NK-92 treated with Interleukin-12 subunit alpha and Interleukin-12 subunit beta, amount 100 ng/mL, for 24 hours (cell line): ENCODE data around the gene PTGR3.

Source experiments
- DNase-seq: peaks from one replicate; lab custom pipeline; 2025; lab: John Stamatoyannopoulos, UW

PTGR3 gene, protein sequence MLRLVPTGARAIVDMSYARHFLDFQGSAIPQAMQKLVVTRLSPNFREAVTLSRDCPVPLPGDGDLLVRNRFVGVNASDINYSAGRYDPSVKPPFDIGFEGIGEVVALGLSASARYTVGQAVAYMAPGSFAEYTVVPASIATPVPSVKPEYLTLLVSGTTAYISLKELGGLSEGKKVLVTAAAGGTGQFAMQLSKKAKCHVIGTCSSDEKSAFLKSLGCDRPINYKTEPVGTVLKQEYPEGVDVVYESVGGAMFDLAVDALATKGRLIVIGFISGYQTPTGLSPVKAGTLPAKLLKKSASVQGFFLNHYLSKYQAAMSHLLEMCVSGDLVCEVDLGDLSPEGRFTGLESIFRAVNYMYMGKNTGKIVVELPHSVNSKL

DNA sequence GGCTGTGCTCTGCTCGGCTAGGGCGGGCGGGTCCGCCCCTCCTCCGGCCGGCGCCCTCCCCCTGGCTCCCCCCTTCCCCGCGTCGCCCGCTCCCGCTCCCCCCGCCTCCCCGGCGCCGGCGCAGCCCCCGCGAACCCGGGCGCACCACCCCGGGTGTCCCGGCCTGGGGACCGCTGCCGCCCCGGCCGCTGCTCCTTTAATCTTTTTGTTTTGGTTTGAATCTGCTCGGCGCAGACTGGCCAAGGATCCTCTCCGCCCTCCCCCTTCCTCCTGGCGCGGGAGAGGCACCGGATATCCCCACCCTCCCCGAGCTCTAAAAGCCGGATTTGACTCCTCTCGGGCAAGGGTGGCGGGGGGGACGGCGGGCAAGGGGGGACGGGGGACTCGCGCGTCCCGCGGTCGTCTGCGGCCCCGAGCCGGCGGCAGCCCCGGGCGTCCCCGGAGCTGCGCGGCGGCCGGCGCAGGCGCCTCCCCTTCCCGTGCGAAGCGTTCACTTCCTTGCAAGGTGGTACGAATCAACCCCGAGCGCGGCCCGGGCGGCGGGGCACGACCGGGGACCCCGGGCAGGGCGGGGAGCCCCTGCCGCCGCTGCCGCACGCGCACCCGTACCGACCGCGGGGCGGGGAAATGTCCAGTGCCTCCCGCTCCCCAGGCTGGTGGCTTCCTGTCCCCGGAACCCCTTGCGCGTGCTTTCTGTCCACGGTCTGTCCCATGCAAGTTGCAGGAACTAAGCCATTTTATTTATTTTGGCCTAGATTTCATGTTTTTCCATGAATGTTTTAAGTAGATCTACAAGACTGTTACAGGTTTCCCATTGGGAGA is at the start of gene PTGR3:
Gene PTGR3, minus strand, starts transcription at position 11 of the 822 bp plus-strand sequence. CDS start 81 bp downstream, outside the sequence.
- peak; percentile 80 for DNase-seq

DNA sequence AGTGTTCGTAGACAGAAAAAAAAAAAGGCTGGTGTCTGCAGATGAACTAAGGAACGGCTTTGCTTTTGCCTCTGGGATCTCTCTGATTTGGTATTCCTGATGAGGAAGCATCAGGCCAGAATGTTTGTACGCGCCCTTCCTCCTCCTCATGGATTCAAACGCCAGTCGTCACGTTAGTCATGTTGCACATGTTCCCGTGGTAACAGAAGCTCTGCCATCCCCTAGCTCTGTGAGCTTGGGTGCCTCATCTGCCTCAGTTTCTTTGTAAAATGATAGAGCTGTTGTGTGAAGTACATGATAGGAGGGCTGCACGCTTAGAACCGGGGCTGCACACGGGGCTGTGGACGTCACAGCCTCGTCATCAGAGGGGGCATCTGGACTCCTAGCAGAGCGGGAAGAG is 48.7 kb upstream of the PTGR3 start:
- DNase-seq: no peak

DNA sequence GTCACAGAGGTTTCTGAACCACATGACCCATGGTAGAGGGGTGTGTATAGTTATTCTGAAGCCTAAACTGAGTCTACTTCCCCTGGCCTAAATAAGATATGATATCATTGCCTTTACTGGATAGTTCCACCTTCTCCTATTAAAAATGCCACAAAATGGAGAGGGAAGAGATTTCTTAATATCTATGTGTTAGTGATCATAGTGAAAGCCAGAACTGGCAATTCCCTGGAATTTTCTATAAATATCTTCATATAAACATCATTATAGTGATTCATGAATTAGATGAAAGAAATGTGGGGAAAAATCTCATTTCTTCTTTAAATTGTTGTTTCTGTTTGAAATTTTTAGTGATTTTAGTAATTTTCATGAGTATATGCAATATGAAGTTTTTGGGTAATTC is 47.4 kb upstream of the PTGR3 start:
- DNase-seq: no peak

DNA sequence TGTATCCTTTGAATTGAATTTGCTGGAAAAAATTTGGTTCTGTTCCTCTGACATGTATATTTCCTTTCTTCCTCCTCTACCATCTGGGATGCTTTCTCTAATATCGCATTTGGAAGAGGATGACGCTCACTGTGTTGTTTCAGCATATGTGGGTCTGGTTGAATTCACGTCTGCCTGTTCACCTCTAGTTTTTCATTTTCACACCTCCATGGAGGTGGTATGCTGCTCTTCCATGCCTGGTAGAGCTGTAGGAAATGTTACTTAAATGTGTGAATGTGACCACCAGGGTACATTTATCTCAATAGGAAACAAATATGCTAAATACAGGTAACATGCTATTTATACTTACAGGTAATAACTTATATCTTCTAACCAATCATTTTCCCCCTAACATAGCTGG is 46.2 kb upstream of the PTGR3 start:
- DNase-seq: no peak

DNA sequence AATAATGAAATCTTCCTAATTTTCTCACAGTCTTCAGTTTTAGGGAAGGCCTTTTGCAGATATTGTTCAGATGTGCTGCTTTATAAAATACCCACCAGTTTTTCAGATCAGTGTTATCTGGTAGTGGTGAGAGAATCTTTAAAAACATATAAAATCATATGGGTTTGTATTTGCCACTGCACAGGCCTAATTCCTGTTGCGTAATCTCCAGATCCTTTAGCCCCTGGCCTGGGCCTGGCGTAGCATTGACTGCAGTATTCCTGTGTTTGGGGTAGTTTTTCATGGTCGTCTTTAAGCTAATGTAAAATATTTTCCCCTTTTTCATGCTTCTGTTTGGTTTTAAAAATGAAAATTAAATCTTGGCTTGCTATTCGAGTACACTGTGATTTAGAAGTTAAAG is 44.8 kb upstream of the PTGR3 start:
- no peak for DNase-seq

DNA sequence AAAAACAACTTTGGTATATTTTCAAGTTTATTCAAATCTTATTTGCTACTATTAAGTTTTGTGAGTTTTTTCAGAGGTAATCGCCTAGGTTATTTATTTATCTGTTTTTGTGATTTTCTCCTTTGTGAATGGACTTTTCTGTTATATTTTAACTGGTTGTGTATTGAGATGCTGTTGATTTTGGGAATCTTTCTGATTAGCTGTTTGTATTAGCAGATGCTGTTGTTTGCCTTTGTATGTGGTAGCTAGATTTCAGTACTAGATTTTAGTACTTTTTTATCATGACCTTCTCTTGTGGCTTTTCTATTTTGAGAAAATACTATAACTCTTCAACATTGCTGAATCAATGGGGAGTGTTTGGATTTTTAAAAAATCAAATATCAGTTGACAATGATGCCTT is 44.1 kb upstream of the PTGR3 start:
- DNase-seq: no peak

DNA sequence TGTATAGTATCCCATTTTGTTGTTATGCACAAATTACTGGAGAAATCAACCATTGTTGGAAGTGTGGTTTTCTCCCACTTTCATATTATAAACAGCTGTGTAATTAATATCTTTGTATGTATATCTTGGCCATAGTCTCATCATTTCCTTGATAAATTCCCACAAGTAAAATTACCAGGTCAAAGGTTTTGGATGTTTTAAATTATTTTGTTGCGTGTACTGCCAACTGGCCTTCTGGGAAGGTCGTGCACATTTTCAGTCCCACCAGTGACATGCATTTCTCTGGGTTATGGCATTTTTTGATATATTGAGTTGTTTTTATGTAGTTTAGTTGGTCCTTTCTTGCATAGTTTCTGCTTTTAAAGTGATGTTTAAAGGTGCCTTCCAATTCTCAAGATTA is 43.2 kb upstream of the PTGR3 start:
- DNase-seq: no peak

DNA sequence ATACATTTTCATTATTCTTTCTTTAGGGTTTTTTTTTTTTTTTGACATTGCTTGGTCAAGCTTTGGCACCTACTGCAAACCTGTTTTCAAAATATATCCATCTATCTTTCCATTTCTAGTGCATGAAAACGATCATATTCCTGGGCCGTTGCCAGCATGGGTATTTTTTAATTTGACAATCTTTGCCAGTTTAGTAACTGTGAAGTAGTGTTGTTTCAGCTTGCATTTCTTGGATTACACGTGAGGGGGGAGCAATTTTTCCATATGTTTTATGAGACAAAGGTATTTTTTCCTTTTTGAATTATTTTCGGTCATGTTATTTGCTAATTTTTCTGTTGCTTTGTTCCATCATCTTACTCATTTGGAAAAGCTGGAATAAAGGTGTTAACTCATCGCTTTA is 42.5 kb upstream of the PTGR3 start:
- DNase-seq: no peak

DNA sequence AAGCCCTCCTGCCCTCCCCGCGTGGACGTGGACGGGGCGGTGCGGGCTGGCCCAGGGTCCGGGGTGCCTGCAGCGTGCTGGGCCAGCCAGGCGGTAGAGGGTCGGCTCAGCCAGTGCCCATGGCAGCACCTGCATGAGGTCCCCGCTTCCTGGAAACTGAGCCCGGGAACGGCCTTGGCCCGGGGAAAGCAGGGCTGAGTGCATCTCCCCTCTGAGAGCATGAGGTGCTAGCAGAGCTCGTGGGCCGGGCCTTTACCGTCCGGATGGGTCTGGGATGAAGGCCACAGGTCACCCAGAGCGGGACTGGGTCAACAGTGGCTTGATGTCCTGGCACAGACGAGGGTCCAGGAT is 41.5 kb upstream of the PTGR3 start:
- no peak for DNase-seq

DNA sequence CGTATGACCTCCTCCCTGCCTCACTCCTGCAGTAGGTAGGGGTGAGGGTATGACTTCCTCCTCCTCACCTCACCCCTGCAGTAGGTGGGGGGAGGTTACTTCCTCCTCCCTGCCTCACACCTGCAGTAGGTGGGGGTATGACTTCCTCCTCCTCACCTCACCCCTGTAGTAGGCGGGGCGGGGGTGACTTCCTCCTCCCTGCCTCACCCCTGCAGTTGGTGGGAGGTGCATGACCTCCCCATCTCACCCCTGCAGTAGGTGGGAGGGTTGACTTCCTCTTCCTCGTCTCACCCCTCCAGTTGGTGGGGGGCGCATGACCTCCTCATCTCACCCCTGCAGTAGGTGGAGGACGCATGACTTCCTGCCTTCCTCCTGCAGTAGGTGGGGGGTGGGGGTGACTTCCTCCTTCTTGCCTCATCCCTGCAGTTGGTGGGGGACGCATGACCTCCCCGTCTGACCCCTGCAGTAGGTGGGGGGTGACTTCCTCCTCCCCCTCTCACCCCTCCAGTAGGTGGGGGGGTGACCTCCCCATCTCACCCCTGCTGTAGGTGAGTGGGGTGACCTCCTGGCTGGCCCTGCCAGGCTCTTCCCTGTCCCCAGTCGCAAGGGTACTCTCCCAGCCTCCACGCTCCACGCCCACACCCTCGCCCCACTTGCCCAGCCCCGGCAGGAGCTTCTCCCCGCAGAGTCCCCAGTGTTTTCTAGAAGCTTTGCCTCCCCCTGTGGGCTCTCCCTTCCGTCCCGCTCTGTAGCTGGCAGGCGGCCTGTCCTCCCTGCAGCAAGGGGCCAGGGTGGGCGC is 40.9 kb upstream of the PTGR3 start:
- DNase-seq: no peak

DNA sequence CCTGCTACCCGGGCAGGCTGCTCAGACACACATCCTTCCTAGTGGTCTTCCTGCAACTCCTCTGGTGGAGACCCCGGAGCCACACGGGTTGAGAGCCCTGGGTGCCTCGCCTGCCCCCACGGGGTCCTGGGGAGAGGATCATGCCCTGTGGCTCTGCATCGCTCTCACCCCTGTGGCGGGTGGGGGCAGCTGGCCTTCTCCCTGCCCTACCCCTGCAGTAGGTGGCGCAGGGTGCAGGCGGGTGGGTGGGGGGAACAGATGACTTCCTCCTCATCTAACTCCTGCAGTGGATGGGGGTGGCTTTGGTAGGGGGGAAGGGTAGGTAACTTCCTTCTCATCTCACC is 40.2 kb upstream of the PTGR3 start:
- DNase-seq: no peak

DNA sequence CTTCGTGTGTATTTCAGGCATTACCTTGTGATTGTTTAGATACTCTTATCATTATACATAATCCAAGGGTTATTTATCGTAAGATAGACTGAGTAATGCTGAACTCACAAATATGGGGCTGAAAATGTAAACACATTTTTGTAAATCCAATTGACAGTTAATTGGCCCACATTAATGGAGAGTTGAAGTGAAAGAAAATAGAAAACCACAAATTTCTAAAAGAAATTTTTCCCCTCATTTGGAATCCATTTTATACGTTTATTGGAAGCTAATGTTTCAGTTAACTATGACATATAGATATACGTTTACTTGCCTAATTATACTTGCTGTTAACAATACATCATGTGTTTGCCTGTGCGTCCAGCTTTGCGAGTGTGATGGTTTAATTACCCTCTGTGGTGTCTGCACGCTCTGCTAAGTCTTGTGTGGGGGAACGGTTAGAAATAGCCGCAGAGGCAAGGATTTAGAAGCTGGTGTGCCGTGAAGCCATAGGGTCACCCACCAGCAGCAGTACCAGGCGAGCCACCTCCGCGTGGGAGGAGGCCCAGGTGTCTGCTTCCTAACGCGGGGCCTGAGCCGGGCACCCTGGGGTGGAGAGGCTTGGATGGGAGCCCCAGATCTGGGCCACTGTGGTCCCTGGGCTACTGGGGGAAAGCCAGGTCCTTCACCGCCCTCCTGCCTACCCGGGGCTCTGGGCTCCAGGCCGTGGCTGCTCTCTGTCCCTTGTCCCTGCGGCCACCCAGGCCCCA is 39.7 kb upstream of the PTGR3 start:
- DNase-seq: no peak

DNA sequence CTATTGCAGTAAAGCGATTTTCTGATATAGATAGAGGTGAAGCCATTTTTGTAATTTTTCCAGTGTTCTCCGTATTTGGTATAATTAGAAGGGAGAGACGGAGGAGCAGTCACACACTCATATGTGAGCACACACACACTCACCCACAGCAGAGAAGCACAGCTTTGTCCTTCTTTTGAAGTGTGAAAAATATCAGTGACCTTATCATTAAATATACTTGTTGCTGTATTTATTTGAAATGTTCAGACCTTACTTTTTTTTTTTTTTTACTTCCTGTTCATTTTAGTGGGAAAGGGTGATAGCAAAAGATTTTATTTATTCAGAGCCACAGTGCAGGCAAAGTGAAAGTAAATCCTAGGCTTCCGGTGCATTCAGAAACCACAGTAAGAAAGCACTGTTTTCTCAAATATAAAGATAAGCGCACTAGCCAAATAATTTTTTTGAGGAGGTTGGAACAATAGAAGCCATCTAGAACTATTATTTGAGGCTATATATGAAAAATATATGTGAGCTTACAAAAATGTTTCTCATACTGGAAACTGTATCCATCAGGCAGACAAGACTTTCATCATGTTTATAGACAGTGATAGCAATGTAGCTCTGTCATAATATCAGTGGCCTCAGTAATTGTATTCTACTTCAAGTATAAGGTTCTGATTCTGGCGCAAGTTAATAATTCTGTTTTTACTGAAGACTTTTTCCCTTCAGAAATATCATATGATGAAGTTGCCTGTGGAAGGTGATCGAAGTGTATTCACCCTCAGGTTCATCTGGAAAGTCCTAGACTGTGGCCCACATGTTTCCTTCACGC is 38.9 kb upstream of the PTGR3 start:
- DNase-seq: no peak

DNA sequence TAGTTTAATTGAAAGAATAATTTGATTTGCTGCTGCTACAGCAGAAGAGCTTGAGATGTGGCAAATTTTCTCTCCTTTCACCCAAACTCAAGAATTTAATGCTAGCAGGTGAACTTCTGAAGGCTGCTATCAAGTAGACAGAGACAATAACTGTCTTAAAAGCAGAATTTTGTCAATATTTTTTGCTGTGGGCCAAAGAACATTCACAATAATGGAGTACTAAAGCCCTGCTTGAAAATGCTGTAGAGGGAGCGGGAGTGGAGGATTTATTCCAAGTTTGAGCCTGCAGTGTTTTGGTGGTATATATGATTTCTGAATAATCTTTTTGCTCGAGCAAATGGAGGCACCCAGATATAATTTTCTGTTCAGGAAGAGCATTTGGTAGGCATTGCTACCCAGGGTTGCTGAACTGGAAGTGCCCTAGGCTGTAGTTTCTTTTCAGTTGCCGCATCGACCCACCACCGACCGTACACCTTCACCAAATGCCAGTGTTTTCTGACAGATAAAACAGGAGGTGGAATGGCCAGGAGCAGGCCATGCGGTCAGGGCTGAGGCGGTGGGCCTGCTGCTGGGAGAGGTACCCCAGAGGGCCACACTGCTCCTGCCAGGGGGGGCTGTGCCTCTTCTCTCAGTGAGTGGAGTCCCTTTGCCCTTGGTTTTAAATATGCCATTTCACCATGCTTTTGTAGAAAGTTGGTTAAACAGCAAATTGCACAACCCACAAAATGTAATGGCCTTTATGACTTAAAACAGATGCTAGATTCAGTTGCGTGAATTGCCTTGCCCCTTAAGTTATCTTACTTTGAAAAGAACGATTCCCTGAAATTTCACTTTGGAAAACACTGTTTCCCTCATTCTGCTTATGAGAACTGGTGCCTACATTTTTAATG is 38.0 kb upstream of the PTGR3 start:
- DNase-seq: no peak

DNA sequence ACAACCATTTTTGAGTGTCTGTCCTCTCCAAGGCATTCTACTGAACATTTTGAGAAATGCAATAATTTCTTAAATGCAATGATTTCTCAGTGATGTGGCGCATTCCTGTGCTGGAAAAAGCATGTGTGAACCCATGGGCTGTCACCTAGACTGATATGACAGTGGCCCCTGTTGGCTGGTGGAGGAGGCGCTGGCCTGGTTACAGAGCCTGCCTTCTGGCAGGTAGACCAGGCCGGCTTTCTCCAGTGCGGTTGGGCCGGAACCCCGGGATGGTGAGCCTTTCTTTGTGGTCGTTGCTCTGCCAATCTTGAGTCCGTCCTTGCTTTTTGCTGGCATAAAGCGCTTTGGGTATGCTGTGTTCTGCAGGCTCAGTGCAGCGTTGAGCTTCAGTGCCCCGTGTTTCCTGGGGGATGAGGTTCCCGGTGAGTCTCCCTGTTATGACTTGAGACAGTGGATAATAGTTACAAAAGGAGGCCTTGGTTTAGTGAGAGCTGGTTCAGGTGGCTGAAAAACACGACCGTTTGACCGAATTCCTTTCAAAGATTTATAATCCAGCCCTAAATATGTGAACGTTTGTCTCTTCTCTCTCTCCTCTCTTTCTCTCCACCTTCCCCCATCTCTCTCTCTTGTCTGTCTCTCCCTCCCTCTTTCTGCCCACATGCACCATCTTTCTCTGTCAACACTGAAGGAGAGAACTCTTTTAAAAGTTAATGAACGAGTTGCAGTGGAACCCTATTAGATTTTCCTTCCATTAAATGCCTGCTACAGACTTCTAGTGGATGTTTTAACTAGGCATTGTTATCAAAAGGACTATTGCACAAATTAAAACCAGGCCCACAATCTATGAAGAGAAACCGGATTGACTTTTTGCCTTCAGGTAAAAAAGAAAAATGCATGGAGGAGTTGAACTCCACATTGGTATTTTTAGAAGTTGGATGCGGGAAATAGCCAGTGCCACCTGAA is 35.7 kb upstream of the PTGR3 start:
- DNase-seq: no peak

DNA sequence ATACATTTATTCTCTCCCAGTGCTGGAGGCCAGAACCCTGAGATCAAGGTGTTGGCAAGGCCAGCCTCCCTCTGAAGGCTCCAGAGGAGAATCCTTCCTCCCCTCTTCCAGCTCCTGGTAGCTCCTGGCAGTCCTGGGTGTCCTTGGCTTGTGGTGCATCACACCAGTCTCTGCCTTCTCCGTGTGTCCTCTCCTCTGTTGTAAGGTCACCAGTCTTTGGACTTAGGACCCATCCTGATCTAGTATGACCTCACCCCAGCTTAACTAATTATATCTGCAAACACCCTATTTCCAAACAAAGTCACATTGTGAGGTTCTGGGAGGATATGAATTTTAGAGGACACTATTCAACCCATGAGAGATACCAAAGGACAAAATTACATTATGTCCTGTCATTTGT is 32.8 kb upstream of the PTGR3 start:
- DNase-seq: no peak

DNA sequence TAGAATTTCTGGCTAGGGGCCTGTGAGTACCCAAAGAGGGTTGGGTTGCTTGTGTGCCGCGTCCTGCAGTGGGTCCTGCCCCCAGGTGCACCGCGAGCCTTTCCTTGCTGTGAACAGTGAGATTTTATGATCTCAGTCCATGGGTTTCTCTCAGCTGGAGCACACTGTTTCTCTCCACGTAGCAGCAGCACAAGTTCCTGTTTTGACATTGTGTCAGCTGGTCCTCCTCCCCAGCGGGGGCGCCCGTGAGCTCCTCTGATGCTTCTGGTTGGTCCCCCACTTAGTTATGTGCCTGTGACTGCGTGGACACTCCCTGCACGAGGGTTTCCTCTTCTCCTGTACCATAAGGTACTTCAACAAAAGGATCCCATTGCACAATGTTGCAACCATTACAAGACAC is 31.5 kb upstream of the PTGR3 start:
- no peak for DNase-seq

DNA sequence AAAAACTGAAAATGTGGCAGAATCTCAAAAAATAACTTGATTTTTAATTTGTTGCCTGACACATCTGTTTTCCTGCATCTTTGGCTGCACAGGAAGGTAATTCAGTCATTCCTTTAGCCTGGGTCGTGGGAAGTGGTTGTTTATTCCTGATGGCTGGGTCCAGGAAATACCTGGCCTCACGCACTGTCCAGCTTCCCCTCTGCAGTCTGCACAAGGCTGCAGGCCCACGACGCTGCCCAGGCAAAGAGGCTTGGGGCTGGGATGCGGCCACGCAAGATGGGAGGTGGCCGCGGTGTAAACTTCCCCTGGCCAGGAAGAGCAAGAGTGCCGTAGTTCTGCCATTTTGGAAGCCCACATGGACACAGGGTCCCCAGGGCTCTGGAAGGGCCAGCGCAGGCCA is 29.8 kb upstream of the PTGR3 start:
- DNase-seq: no peak

DNA sequence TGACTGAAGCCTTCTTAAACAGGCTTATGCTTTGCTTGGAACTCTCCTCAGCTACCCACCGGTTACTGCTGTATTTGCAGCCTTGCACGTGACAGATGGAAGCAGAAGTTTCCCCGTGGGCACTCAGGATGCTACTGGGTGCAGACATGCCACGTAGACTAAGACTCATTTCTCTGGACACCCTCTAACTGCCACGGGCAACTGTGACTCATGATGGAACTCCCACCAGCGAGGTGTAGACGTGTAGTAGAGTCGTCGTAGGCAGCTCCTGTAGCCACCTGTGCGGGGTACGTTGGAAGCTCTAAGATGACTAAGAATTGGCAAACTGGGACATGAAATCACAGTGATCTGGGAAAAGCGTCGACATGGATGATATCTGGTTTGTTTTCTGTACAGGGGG is 29.2 kb upstream of the PTGR3 start:
- no peak for DNase-seq
